Ovary (tissue), 9 donors: ENCODE data around the gene PWWP2B. TPM values are rescaled to one million over a fixed set of nuclear protein-coding genes. Genes with fewer than 3 reads are reported as not detected.
A peak's percentile ranks its signal among the peaks of the same experiment; 100 is the strongest.

Experiments
- DNase-seq, 5 donors: peaks; one replicate each; pipeline ENCODE4 v3.0.0-alpha.2; 2019 to 2020
- H3K27ac ChIP-seq, 2 donors: fragments of 200-600 bp; one replicate each; pipeline versions ENCODE4 v1.5.1 to v1.8.0; 2019 to 2022
- H3K27me3 ChIP-seq: fragments of 200-600 bp; one replicate; pipeline ENCODE4 v1.8.0; 2022
- H3K36me3 ChIP-seq: fragments of 200-600 bp; sonication (generic); one replicate; pipeline ENCODE4 v1.5.1; 2019
- H3K4me1 ChIP-seq: one replicate; pipeline ENCODE4 v1.8.1; 2013; ENCODE audit warnings: mild to moderate bottlenecking, moderate library complexity; ENCODE audit not compliant: insufficient read depth
- H3K4me3 ChIP-seq: fragments of 200-600 bp; sonication (generic); one replicate; pipeline ENCODE4 v1.5.1; 2017
- H3K9me3 ChIP-seq, 2 donors: fragments of 200-600 bp in 1 of 2; sonication (generic) in 1 of 2; one replicate each; pipeline versions ENCODE4 v1.5.1 to v1.8.1; 2013 to 2019; ENCODE audit warnings: mild to moderate bottlenecking in 1 of 2, moderate library complexity in 1 of 2
- CTCF ChIP-seq, 3 donors: fragments of 450-650 bp in 2 of 3; fragments of 200-600 bp in 1 of 3; IDR thresholded peaks; one replicate each; pipeline versions ENCODE4 v1.5.1 to v1.8.0; 2016 to 2022; ENCODE audit warnings: antibody characterized with exemption in 3 of 3, mild to moderate bottlenecking in 1 of 3
- EP300 ChIP-seq: sonication (generic); formaldehyde crosslinking; IDR thresholded peaks from one replicate; pipeline ENCODE4 v1.6.1; 2017; ENCODE audit warnings: antibody characterized with exemption
- POLR2A ChIP-seq: fragments of 450-650 bp; IDR thresholded peaks from one replicate; pipeline ENCODE4 v1.6.1; 2017; ENCODE audit warnings: antibody characterized with exemption, mild to moderate bottlenecking, moderate library complexity
- WGBS, 3 donors: extraction: QIAGEN DNeasy Blood & Tissue Kit in 1 of 3; methylation state at CpG; one replicate each; pipeline versions ENCODE4 v1.1.5 to v1.1.7; 2013 to 2017; 5-methylcytosine and 5-hydroxymethylcytosine counted together
- intact Hi-C, 4 donors: fragments of 100-400 bp; cut with DNase I; formaldehyde crosslinking; loops; one replicate each; pipeline versions ENCODE4 v1.11.0 to v1.15.1; 2022 to 2023
- polyA plus RNA-seq, 2 donors: library from polyadenylated mRNA; stranded (reverse); fragments of 200-250 nt in 1 of 2; fragments of 350-450 nt in 1 of 2; fragmentation: Illumina TruSeq in 1 of 2; extraction: RNeasy Lipid Tissue Mini Kit (QIAGEN cat#74804) in 1 of 2; gene quantifications; one replicate each; pipeline ENCODE4 v1.2.3, GENCODE V29; 2013 to 2014
- total RNA-seq, 7 donors: library from RNA; depleted of rRNA in 2 of 7; stranded (reverse); fragments of >200 nt in 2 of 7; fragmentation: NEBNext Ultra II Directional in 3 of 7; extraction: Animal tissue kit (Norgen Biotek cat#: 25700) in 3 of 7; gene quantifications; one replicate each; pipeline versions ENCODE4 v1.1.0 to v1.2.4, GENCODE V29; 2016 to 2023
- donor health status: DM: no; HTN: no; CAD: no; lungs with moderate emphysema.
- donor health status: DM: no; HTN: no; CAD: no.
- donor health status: Bipolar disorder and iron deficiency.
- donor health status: DM: yes; HTN: yes; CAD: no.
- donor health status: DM: no; HTN: no; CAD: no.
- donor health status: DM: yes; HTN: yes; CAD: no.

The PWWP2B gene
- total and polyA plus RNA-seq, 9 donors, result 1.1 to 26.0 (median 14.9) TPM

GRCh38 chr10:132419538-132420468 is 22.8 kb downstream of the PWWP2B start:
- Histone ChIP-seq H3K36me3 (no peaks in the 10 kb centered on the region), H3K9me3 (no peaks in the 10 kb centered on the region), H3K27ac (peak overlapping the region in 1 of 2 donors; percentile 91), H3K4me1 (peaks cover 18% of the 10 kb centered on the region), H3K27me3 (no peaks in the 10 kb centered on the region), H3K4me3 (no peak overlapping the region)
- intact Hi-C loops, result no loop called here
- 78 to 85% (median 80%) methylated on average over 20 to 25 of the region's 25 CpGs for WGBS, 3 donors
- DNase-seq, result no peak
- TF ChIP-seq EP300 (no peak), CTCF (IDR thresholded peaks at IDR 0.05) (no peak), POLR2A (no peak)

- Histone ChIP-seq H3K9me3 (no peaks in the 10 kb centered on the region), H3K27ac (peak overlapping the region in 1 of 2 donors; percentile 91), H3K4me3 (no peak overlapping the region), H3K4me1 (peaks cover 18% of the 10 kb centered on the region), H3K27me3 (no peaks in the 10 kb centered on the region), H3K36me3 (no peaks in the 10 kb centered on the region)
- intact Hi-C loops, result no loop called here
- 59 to 61% (median 59%) methylated on average over 8 of the region's 8 CpGs for WGBS, 3 donors
- DNase-seq, result no peak
- TF ChIP-seq EP300 (no peak), POLR2A (no peak), CTCF (IDR thresholded peaks at IDR 0.05) (no peak)
Observed at GRCh38 chr10:132420469-132420980, 23.5 kb downstream of the PWWP2B start.

- TF ChIP-seq EP300 (no peak), CTCF (IDR thresholded peaks at IDR 0.05) (no peak)
- no peaks in the 10 kb centered on the region for H3K36me3 ChIP-seq
- peak; percentile 73 to 79 (median 77) for DNase-seq
- H3K27ac ChIP-seq, result peak overlapping the region; percentile 60 to 91
- peaks cover 18% of the 10 kb centered on the region for H3K4me1 ChIP-seq
- intact Hi-C loops, result no loop called here
- 16 to 28% (median 22%) methylated on average over 30 to 33 of the region's 33 CpGs for WGBS, 3 donors
- H3K9me3 ChIP-seq, result no peaks in the 10 kb centered on the region
- no peak overlapping the region for H3K4me3 ChIP-seq
- H3K27me3 ChIP-seq, result no peaks in the 10 kb centered on the region
Observed at GRCh38 chr10:132420981-132421846, 24.2 kb downstream of the PWWP2B start.
